Lung (tissue), 12 donors: ENCODE results near the gene CCDC136. TPM values are rescaled to one million over a fixed set of nuclear protein-coding genes. Genes with fewer than 3 reads are reported as not detected.

Experiments used
- ATAC-seq: fragments of 200-7000 bp; cut with Tn5 transposase; one replicate; pipeline ENCODE4 v1.9.1; 2020; ENCODE audit warnings: moderate number of reproducible peaks; ENCODE audit not compliant: insufficient read depth, low FRiP score
- DNase-seq, 3 donors: peaks; one replicate each; pipeline ENCODE4 v3.0.0-alpha.2; 2013 to 2017
- H3K27ac ChIP-seq, 2 donors: one replicate each; pipeline ENCODE4 v1.5.1; 2013; ENCODE audit warnings: mild to moderate bottlenecking in 2 of 2, moderate library complexity in 2 of 2, control low read depth in 1 of 2, inconsistent platforms in 1 of 2, low read depth in 1 of 2, low read length in 1 of 2
- H3K27me3 ChIP-seq, 3 donors: one replicate each; pipeline ENCODE4 v1.5.1; 2013; ENCODE audit warnings: low read length in 2 of 3; ENCODE audit not compliant: control insufficient read depth in 3 of 3, insufficient read depth in 3 of 3
- H3K36me3 ChIP-seq, 4 donors: one replicate each; pipeline ENCODE4 v1.5.1; 2013; ENCODE audit warnings: low read length in 4 of 4, mild to moderate bottlenecking in 1 of 4, moderate library complexity in 1 of 4; ENCODE audit not compliant: control insufficient read depth in 4 of 4, insufficient read depth in 4 of 4
- H3K4me1 ChIP-seq, 5 donors: one replicate each; pipeline ENCODE4 v1.5.1; 2013; ENCODE audit warnings: low read length in 5 of 5, mild to moderate bottlenecking in 2 of 5, moderate library complexity in 1 of 5; ENCODE audit not compliant: control insufficient read depth in 5 of 5, insufficient read depth in 5 of 5
- H3K4me3 ChIP-seq: one replicate; pipeline ENCODE4 v1.5.1; 2013; ENCODE audit warnings: mild to moderate bottlenecking, control low read depth, moderate library complexity
- H3K9ac ChIP-seq, 2 donors: one replicate each; pipeline ENCODE4 v1.5.1; 2013; ENCODE audit warnings: low read length in 2 of 2, control low read depth in 1 of 2; ENCODE audit not compliant: insufficient read depth in 1 of 2
- H3K9me3 ChIP-seq, 4 donors: one replicate each; pipeline ENCODE4 v1.5.1; 2013; ENCODE audit warnings: low read length in 3 of 4, mild to moderate bottlenecking in 1 of 4, moderate library complexity in 1 of 4; ENCODE audit not compliant: control insufficient read depth in 4 of 4, insufficient read depth in 3 of 4
- WGBS, 2 donors: extraction: QIAGEN DNeasy Blood & Tissue Kit; methylation state at CpG; one replicate each; pipeline ENCODE4 v1.1.7; 2013; 5-methylcytosine and 5-hydroxymethylcytosine counted together
- polyA plus RNA-seq, 2 donors: library from polyadenylated mRNA; stranded (reverse); fragments of 200-250 nt; gene quantifications; one replicate each; pipeline ENCODE4 v1.2.1, GENCODE V29; 2013
- total RNA-seq, 2 donors: library from RNA; depleted of rRNA in 1 of 2; stranded (reverse); fragments of >200 nt in 1 of 2; gene quantifications; one replicate each; pipeline ENCODE4 v1.2.1, GENCODE V29; 2014 to 2021
- TF ChIP-seq, protein P1 (sequence below): IDR thresholded peaks from 2 replicates; pipeline ENCODE4 v1.5.1; 2012; ENCODE audit warnings: mild to moderate bottlenecking; ENCODE audit errors: control extremely low read depth, extremely low read depth
- donor health status: control.
- donor health status: control.
- donor health status: Bipolar disorder and iron deficiency.
- donor health status: healthy.
- donor health status: DM: yes; HTN: yes; CAD: no.

CCDC136 gene
- total and polyA plus RNA-seq, 4 donors: 0.70 to 6.4 (median 1.7) TPM

DNA sequence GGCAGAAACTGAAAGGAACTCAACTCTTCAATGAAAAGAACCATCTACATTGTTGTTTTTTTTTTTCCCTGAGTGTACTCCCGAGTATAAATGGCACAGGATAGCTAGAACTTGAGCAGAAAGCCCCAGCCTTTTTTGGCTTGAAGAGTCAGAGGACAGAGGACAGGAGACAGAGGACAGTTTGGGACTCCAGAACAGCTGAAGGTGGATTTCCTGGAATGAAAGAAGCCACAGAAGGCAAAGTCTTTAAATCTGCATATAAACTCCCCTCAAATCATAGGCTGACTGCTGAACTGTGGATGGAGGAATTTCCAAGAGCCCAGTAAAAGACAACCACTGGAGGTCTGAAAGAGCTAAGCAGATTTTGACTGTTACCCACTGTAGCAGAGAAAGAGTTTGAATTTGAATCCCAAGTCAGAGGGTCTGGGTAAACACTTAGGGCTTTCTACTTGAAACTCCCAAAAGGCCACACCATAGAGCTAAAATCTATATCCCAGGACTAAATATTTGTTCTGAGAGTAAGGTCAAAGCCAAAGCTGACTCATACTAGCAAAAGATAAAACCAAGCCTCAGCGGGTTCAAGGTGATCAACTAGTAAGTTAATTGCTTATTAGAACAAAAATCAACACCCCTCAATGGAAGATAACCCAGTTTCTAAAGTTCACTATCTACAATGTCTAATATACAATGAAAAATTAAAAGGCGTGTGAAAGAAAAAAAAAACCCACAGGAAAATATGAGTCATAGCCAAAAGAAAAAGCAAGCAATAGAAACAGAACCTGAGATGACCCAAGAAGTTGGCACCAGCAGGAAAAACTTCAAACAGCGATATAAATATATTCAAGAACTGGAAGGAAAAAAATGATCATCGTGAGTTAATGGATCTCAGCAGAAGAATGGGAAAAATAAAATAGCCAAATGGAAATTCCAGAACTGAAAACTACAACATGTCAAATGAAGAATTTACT lies 14.3 kb upstream of the CCDC136 start:
- Histone ChIP-seq H3K4me1 (no peaks in the 10 kb centered on the region), H3K27me3 (no peaks in the 10 kb centered on the region), H3K9me3 (peaks cover 0 to 6% (median 0%) of the 10 kb centered on the region in 4 donors), H3K9ac (no peak overlapping the region), H3K4me3 (no peak overlapping the region), H3K27ac (no peak overlapping the region), H3K36me3 (peaks cover 0 to 5% (median 2%) of the 10 kb centered on the region in 4 donors)
- DNase-seq (no peak), ATAC-seq (no peak)
- WGBS, 2 donors: 75 to 89% methylated on average over 5 of the region's 5 CpGs
- TF ChIP-seq, protein P1, sequence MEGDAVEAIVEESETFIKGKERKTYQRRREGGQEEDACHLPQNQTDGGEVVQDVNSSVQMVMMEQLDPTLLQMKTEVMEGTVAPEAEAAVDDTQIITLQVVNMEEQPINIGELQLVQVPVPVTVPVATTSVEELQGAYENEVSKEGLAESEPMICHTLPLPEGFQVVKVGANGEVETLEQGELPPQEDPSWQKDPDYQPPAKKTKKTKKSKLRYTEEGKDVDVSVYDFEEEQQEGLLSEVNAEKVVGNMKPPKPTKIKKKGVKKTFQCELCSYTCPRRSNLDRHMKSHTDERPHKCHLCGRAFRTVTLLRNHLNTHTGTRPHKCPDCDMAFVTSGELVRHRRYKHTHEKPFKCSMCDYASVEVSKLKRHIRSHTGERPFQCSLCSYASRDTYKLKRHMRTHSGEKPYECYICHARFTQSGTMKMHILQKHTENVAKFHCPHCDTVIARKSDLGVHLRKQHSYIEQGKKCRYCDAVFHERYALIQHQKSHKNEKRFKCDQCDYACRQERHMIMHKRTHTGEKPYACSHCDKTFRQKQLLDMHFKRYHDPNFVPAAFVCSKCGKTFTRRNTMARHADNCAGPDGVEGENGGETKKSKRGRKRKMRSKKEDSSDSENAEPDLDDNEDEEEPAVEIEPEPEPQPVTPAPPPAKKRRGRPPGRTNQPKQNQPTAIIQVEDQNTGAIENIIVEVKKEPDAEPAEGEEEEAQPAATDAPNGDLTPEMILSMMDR: no peak

DNA sequence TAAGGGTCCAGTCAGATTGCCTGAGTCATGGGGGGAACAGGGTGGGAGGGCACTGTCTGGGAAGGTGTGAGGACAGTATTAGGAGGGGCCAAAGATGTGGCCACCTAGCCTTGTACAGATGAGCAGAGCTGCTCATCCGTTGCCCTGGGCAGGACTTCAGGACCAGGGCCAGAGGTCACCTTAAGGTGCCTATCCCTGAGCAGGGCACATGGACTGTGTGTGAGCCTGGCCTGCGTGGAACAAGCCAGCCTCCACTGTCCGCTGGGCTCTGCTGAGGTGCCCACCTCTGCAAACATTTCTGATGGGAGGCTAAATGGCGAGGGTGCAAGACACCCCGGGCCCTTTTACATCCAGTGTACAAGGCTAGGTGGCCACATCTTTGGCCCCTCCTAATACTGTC lies 12.8 kb upstream of the CCDC136 start:
- Histone ChIP-seq H3K27ac (no peak overlapping the region), H3K4me3 (no peak overlapping the region), H3K36me3 (peaks cover 0 to 2% (median under 1%) of the 10 kb centered on the region in 4 donors), H3K27me3 (no peaks in the 10 kb centered on the region), H3K9me3 (peaks cover 0 to 6% (median 0%) of the 10 kb centered on the region in 4 donors), H3K9ac (no peak overlapping the region), H3K4me1 (peaks cover 0 to 8% (median 0%) of the 10 kb centered on the region in 5 donors)
- ATAC-seq (no peak), DNase-seq (no peak)
- TF ChIP-seq, protein P1: no peak
- WGBS, 2 donors: 95 to 98% methylated on average over 5 of the region's 5 CpGs

DNA sequence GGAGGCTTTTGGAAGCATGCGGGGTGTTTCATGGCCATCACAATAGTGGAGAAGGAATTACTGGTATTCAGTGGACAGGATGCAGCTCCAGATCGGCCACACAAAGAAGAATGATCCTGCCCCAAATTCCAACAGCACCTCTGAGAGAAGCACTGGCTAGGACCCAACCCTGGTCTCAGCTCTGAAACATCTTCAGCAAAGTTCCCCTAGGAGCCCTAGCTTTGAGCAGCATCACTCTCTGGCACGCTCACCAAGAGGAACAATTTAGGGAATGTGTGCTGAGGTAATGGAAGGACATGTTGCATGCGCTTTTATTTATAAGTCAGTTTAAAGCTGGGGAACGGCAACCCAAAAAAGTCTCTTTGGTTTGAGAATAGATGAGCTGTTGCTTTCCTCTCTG lies 10.6 kb upstream of the CCDC136 start:
- H3K9me3 ChIP-seq: peaks cover 0 to 5% (median 0%) of the 10 kb centered on the region in 4 donors
- TF ChIP-seq, protein P1: no peak
- DNase-seq (no peak), ATAC-seq (no peak)
- no peaks in the 10 kb centered on the region for H3K36me3 ChIP-seq
- H3K4me1 ChIP-seq: peaks cover 0 to 8% (median 0%) of the 10 kb centered on the region in 5 donors
- WGBS, 2 donors: 85% methylated on average over 5 of the region's 5 CpGs
- no peak overlapping the region for H3K4me3 ChIP-seq
- no peaks in the 10 kb centered on the region for H3K27me3 ChIP-seq
- H3K27ac ChIP-seq: no peak overlapping the region
- no peak overlapping the region for H3K9ac ChIP-seq
